ENCODE results near the gene CEP78.

DNA sequence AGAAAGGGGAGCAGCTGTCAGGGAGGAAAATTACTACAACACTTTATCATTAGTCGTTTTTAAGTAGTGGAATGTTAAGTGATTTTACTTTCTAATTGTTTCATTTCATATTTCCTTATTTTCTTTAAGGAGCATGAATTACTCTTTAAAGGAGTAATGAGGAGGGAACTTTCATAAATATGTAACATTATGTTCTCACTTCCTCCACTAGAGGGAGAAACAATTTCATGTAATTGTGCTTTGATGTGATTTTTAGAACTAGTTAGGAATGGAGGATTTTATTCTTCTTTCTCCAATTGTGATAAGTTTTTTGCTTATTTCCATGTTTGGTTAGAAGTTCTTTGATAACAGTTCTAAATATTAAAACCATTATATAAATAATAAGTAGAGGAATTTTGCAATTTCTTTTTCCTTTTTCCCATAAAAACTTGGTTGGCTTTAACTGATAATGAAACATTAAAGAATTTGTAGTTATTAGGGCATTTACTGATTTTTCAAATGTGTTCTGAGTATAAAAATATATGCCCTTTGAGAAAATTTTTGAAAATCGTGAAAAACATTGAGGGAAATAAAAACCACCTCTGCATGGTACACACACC is 25.6 kb downstream of the CEP78 start:
- TF ChIP-seq ZNF548 (tag by site-specific recombination; IDR thresholded peaks at IDR 0.05) (no peak), RBAK (tag by site-specific recombination; IDR thresholded peaks at IDR 0.05) (no peak), CTCF (tag by site-specific recombination; IDR thresholded peaks at IDR 0.05) (no peak), ZNF530 (tag by site-specific recombination; IDR thresholded peaks at IDR 0.05; ENCODE audit: low read depth) (no peak), ZNF148 (tag by site-specific recombination; IDR thresholded peaks at IDR 0.05; ENCODE audit: borderline replicate concordance) (no peak), ZNF274 (IDR thresholded peaks at IDR 0.05; ENCODE audit: low read length) (no peak), ZNF274 (tag by site-specific recombination; IDR thresholded peaks at IDR 0.05; ENCODE audit: borderline replicate concordance) (no peak), ZNF302 (tag by site-specific recombination; IDR thresholded peaks at IDR 0.05; ENCODE audit: low read depth) (no peak), YY1 (tag by site-specific recombination; IDR thresholded peaks at IDR 0.05) (no peak), ZNF184 (tag by site-specific recombination; IDR thresholded peaks at IDR 0.05) (no peak), ZNF121 (tag by site-specific recombination; IDR thresholded peaks at IDR 0.05) (no peak), SP3 (tag by site-specific recombination; IDR thresholded peaks at IDR 0.05) (no peak)
- TF ChIP-seq, protein P1, sequence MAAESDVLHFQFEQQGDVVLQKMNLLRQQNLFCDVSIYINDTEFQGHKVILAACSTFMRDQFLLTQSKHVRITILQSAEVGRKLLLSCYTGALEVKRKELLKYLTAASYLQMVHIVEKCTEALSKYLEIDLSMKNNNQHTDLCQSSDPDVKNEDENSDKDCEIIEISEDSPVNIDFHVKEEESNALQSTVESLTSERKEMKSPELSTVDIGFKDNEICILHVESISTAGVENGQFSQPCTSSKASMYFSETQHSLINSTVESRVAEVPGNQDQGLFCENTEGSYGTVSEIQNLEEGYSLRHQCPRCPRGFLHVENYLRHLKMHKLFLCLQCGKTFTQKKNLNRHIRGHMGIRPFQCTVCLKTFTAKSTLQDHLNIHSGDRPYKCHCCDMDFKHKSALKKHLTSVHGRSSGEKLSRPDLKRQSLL (tag by site-specific recombination; IDR thresholded peaks at IDR 0.05) = no peak

Measured in HEK293 (cell line).